OCI-LY3 (cell line): ENCODE results near the gene B3GNT2.

Experiments used
- CTCF ChIP-seq: fragments of 200-600, 300-600 bp; sonication (generic); IDR thresholded peaks from 2 replicates; pipeline ENCODE4 v1.5.1; 2014; ENCODE audit warnings: antibody characterized with exemption, low read length, low read depth
- EZH2phosphoT487 ChIP-seq: fragments of 200-600 bp; shearing (Covaris generic); IDR thresholded peaks from 2 replicates; pipeline ENCODE4 v1.6.1; 2018; ENCODE audit warnings: antibody characterized with exemption, mixed run types, low read depth

- no peak for TF ChIP-seq CTCF
- TF ChIP-seq EZH2phosphoT487: no peak
Measured at GRCh38 chr2:62209427-62209991, 13.6 kb downstream of the B3GNT2 start.
